Effector memory CD4-positive, alpha-beta T cell (primary cell): ENCODE data around the gene RPF1.
"Not testable (repeated sequence)": the region's sequence is repeated elsewhere in the genome, so short reads cannot be mapped to it uniquely, and the experiment has no call there.

Source experiments
- DNase-seq, 3 donors: peaks; one replicate each; pipeline ENCODE4 v3.0.0-alpha.2; 2020
- H3K27ac ChIP-seq: 2 replicates; pipeline ENCODE4 v1.7.0; 2013; ENCODE audit warnings: mild to moderate bottlenecking, low read length, moderate library complexity; ENCODE audit not compliant: insufficient read depth, poor library complexity, severe bottlenecking
- H3K27me3 ChIP-seq: replicated peaks from 2 replicates; pipeline ENCODE4 v1.7.0; 2013; ENCODE audit warnings: mild to moderate bottlenecking, low read length; ENCODE audit not compliant: insufficient read depth, control insufficient read depth, poor library complexity, severe bottlenecking
- H3K36me3 ChIP-seq: 2 replicates; pipeline ENCODE4 v1.7.0; 2013; ENCODE audit warnings: mild to moderate bottlenecking, low read length, moderate library complexity; ENCODE audit not compliant: control insufficient read depth, insufficient read depth
- H3K4me1 ChIP-seq: 2 replicates; pipeline ENCODE4 v1.7.0; 2013; ENCODE audit warnings: low read length, mild to moderate bottlenecking; ENCODE audit not compliant: control insufficient read depth, insufficient read depth, poor library complexity, severe bottlenecking
- H3K4me3 ChIP-seq: 2 replicates; pipeline ENCODE4 v1.7.0; 2013; ENCODE audit warnings: low read length, low read depth, mild to moderate bottlenecking; ENCODE audit not compliant: insufficient read depth, poor library complexity, severe bottlenecking
- H3K9me3 ChIP-seq: 2 replicates; pipeline ENCODE4 v1.7.0; 2013; ENCODE audit warnings: mild to moderate bottlenecking, low read length, moderate library complexity; ENCODE audit not compliant: control insufficient read depth

Gene RPF1

DNA sequence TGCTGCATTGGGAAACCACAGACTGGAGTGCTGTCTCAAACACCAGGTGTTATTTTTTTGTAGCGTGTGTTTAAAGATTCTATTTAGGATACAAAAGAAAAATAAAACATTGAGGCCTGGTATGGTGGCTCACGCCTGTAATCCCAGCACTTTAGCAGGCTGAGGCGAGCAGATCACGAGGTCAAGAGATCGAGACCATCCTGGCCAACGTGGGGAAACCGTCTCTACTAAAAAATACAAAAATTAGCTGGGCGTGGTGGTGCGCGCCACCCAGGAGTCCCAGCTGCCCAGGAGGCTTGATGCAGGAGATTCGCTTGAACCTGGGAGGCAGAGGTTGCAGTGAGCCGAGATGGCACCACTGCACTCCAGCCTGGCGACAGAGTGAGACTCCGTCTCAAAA is 28.8 kb downstream of the RPF1 start:
- H3K27me3 ChIP-seq, DNase-seq, H3K27ac ChIP-seq, H3K9me3 ChIP-seq, H3K4me3 ChIP-seq, H3K36me3 ChIP-seq: not testable (repeated sequence)
- peaks cover 20% of the 10 kb centered on the region for H3K4me1 ChIP-seq

DNA sequence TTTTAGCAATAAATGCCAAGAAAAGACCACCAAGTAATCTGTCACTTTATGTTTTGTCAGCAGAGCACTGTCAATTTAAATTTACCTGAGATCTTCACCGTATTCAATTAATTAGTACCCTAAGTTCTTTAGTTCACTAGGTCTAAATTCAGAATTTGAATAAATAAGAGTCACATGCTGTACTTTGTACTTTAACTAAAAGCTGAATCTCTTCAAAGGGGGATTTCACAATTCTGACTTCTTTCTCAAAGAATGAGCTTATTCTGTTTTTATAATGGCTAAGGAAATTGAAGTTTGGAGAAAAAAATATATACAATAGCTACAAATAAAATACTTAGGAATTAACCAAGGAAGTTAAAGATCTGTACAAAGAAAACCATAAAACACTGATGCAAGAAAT is 29.4 kb downstream of the RPF1 start:
- Histone ChIP-seq H3K4me3 (no peak overlapping the region), H3K9me3 (no peaks in the 10 kb centered on the region), H3K27me3 (no peaks in the 10 kb centered on the region), H3K27ac (no peak overlapping the region), H3K4me1 (peaks cover 15% of the 10 kb centered on the region), H3K36me3 (no peaks in the 10 kb centered on the region)
- DNase-seq = no peak

GRCh38 chr1:84509029-84509428 is 30.0 kb downstream of the RPF1 start:
- Histone ChIP-seq H3K36me3 (no peaks in the 10 kb centered on the region), H3K9me3 (no peaks in the 10 kb centered on the region), H3K27me3 (no peaks in the 10 kb centered on the region), H3K4me1 (peaks cover 11% of the 10 kb centered on the region), H3K4me3 (no peak overlapping the region), H3K27ac (no peak overlapping the region)
- DNase-seq = no peak

DNA sequence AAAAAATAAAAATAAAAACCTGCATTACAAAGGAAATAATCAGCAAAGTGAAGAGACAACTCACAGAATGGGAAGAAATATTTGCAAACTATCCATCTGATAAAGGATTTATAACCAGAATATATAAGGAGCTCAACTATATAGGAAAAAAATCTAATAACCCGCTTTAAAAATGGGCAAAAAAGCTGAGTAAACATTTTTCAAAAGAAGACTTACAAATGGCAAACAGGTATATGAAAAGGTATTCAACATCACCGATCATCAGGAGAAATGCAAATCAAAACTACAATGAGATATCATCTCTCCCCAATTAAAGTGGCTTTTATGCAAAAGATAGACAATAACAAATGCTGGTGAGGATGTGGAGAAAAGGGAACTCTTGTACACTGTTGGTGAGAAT is 31.1 kb downstream of the RPF1 start:
- no peaks in the 10 kb centered on the region for H3K27me3 ChIP-seq
- no peaks in the 10 kb centered on the region for H3K36me3 ChIP-seq
- no peak overlapping the region for H3K4me3 ChIP-seq
- H3K27ac ChIP-seq = no peak overlapping the region
- no peak for DNase-seq
- peaks cover 2% of the 10 kb centered on the region for H3K4me1 ChIP-seq
- H3K9me3 ChIP-seq = no peaks in the 10 kb centered on the region

DNA sequence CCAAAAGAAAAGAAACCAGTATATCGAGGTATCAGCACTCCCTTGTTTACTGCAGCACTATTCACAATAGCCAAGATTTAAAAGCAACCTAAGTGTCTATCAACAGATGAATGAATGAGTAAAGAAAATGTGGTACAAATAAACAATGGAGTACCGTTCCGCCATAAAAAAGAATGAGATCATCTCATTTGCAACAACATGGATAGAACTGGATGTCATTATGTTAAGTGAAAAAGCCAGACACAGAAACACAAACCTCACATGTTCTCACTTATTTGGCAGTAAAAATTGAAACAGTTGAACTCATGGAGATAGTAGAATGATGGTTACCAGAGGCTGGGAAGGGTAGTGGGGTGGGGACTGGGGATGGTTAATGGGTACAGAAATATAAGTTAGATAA is 31.6 kb downstream of the RPF1 start:
- Histone ChIP-seq H3K4me1 (no peaks in the 10 kb centered on the region), H3K4me3 (no peak overlapping the region), H3K27ac (no peak overlapping the region), H3K9me3 (no peaks in the 10 kb centered on the region), H3K27me3 (no peaks in the 10 kb centered on the region), H3K36me3 (no peaks in the 10 kb centered on the region)
- DNase-seq = no peak

- peaks cover 4% of the 10 kb centered on the region for H3K36me3 ChIP-seq
- no peaks in the 10 kb centered on the region for H3K9me3 ChIP-seq
- no peak for DNase-seq
- no peak overlapping the region for H3K4me3 ChIP-seq
- H3K27ac ChIP-seq = no peak overlapping the region
- no peaks in the 10 kb centered on the region for H3K27me3 ChIP-seq
- H3K4me1 ChIP-seq = no peaks in the 10 kb centered on the region
These were observed 45.5 kb downstream of the RPF1 start for GRCh38 chr1:84524590-84524989.

GRCh38 chr1:84525779-84526178 is 46.7 kb downstream of the RPF1 start:
- Histone ChIP-seq H3K36me3 (peaks cover 4% of the 10 kb centered on the region), H3K9me3 (no peaks in the 10 kb centered on the region), H3K4me1 (no peaks in the 10 kb centered on the region), H3K27me3 (no peaks in the 10 kb centered on the region), H3K4me3 (no peak overlapping the region), H3K27ac (no peak overlapping the region)
- DNase-seq = no peak

- H3K27ac ChIP-seq = no peak overlapping the region
- no peak for DNase-seq
- no peaks in the 10 kb centered on the region for H3K36me3 ChIP-seq
- H3K27me3 ChIP-seq = no peaks in the 10 kb centered on the region
- H3K4me1 ChIP-seq = no peaks in the 10 kb centered on the region
- no peaks in the 10 kb centered on the region for H3K9me3 ChIP-seq
- no peak overlapping the region for H3K4me3 ChIP-seq
These were observed 59.5 kb downstream of the RPF1 start for GRCh38 chr1:84538599-84538998.

GRCh38 chr1:84539972-84540371 is 60.9 kb downstream of the RPF1 start:
- Histone ChIP-seq H3K4me1 (no peaks in the 10 kb centered on the region), H3K27ac (no peak overlapping the region), H3K9me3 (no peaks in the 10 kb centered on the region), H3K27me3 (no peaks in the 10 kb centered on the region), H3K4me3 (no peak overlapping the region), H3K36me3 (no peaks in the 10 kb centered on the region)
- DNase-seq = no peak

- Histone ChIP-seq H3K27ac (no peak overlapping the region), H3K36me3 (no peaks in the 10 kb centered on the region), H3K9me3 (no peaks in the 10 kb centered on the region), H3K4me3 (no peak overlapping the region), H3K4me1 (no peaks in the 10 kb centered on the region), H3K27me3 (no peaks in the 10 kb centered on the region)
- no peak for DNase-seq
These were observed 61.7 kb downstream of the RPF1 start for GRCh38 chr1:84540759-84541158.

DNA sequence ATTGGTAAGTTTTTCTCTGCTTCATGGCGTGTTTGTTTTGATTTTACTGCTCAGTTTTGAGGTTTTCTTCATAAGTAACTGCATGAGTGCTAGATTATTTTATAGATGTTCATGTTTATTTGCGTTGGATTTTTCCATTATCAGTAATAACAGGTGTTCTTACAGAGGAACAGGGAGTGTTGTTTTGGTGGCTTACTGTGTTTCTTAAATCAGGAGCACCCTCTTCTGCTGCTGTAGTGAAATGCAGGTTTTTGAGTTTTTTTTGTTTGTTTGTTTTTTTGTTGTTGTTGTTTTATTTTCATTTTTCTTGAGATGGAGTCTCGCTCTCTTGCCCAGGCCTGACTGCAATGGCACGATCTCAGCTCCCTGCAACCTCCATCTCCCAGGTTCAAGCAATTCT is 62.6 kb downstream of the RPF1 start:
- Histone ChIP-seq H3K4me1 (no peaks in the 10 kb centered on the region), H3K27ac (no peak overlapping the region), H3K36me3 (no peaks in the 10 kb centered on the region), H3K9me3 (no peaks in the 10 kb centered on the region), H3K27me3 (no peaks in the 10 kb centered on the region), H3K4me3 (no peak overlapping the region)
- no peak for DNase-seq
